HCT116 (cell line): ENCODE results near the gene NFIX. TPM values are rescaled to one million over a fixed set of nuclear protein-coding genes. Genes with fewer than 3 reads are reported as not detected.

ENCODE experiments used
- ATAC-seq: fragments of 200-7000 bp; cut with Tn5 transposase; 2 replicates; pipeline ENCODE4 v1.9.1; 2020; ENCODE audit warnings: mild to moderate bottlenecking, moderate library complexity
- BruUV-seq: library from RNA; stranded (reverse); fragments of 400-500 nt; replicated peaks from 2 replicates; lab custom pipeline; 2021; lab: Mats Ljungman, UMichigan
- CTCF ChIA-PET: fragments of 300-600 bp; sonication (Branson Sonifier 250); formaldehyde crosslinking; loops from one replicate; lab custom pipeline; 2021; ENCODE audit warnings: antibody characterized with exemption; lab: Charles Lee
- POLR2A ChIA-PET: fragments of 300-600, 350-600 bp; sonication (Branson Sonifier 250); formaldehyde crosslinking; loops from one replicate; lab custom pipeline; 2021; ENCODE audit warnings: antibody characterized with exemption; lab: Charles Lee
- RAD21 ChIA-PET, 2 experiments: fragments of 300-600 bp; sonication (Branson Sonifier 250); formaldehyde crosslinking; loops; one replicate each; lab custom pipeline; 2023; ENCODE audit warnings: low total read pairs in 2 of 2; ENCODE audit not compliant: uncharacterized antibody in 2 of 2, unreplicated experiment in 2 of 2, low non-redundant PET in 1 of 2; lab: Charles Lee
- DNase-seq: peaks from one replicate; pipeline ENCODE4 v3.0.0-alpha.2; 2010; ENCODE audit warnings: low read depth, low spot score
- H2AFZ ChIP-seq: fragments of 200-600 bp; shearing (Covaris generic), sonication (generic); 2 replicates; pipeline ENCODE4 v1.6.1; 2017; ENCODE audit warnings: low read depth, mixed run types, mixed read lengths, antibody characterized with exemption, low read length; ENCODE audit not compliant: poor library complexity, severe bottlenecking
- H3K27ac ChIP-seq: 2 replicates; pipeline ENCODE4 v1.5.1; 2012; ENCODE audit warnings: low read depth, low read length
- H3K27me3 ChIP-seq: fragments of 200-600 bp; sonication (generic); 2 replicates; pipeline ENCODE4 v1.6.1; 2016; ENCODE audit warnings: mixed run types, low read length, mixed read lengths; ENCODE audit not compliant: insufficient read depth
- H3K36me3 ChIP-seq, 2 experiments: fragments of 200-500 bp in 1 of 2; fragments of 200-600 bp in 1 of 2; sonication (Bioruptor generic) in 1 of 2; sonication (generic) in 1 of 2; 2 replicates each; pipeline versions ENCODE4 v1.5.1 to v1.6.1; 2014 to 2016; ENCODE audit warnings: low read length in 2 of 2, inconsistent platforms in 1 of 2, mixed read lengths in 1 of 2, mixed run types in 1 of 2; ENCODE audit not compliant: insufficient read depth in 2 of 2, control insufficient read depth in 1 of 2
- H3K4me1 ChIP-seq, 2 experiments: fragments of 200-600 bp in 1 of 2; sonication (generic) in 1 of 2; 2 replicates each; pipeline versions ENCODE4 v1.5.1 to v1.6.1; 2012 to 2017; ENCODE audit warnings: low read length in 2 of 2, inconsistent platforms in 1 of 2, mild to moderate bottlenecking in 1 of 2, mixed read lengths in 1 of 2, mixed run types in 1 of 2, moderate library complexity in 1 of 2; ENCODE audit not compliant: insufficient read depth in 2 of 2, control insufficient read depth in 1 of 2
- H3K4me2 ChIP-seq: fragments of 200-600 bp; sonication (generic); 2 replicates; pipeline ENCODE4 v1.6.1; 2017; ENCODE audit warnings: mixed run types, low read length, mixed read lengths
- H3K4me3 ChIP-seq, 2 experiments: fragments of 200-600 bp in 1 of 2; sonication (generic) in 1 of 2; replicated peaks in 1 of 2; 2 replicates each; pipeline ENCODE4 v1.5.1; 2011 to 2016; ENCODE audit warnings: low read length in 2 of 2, control low read depth in 1 of 2, low read depth in 1 of 2, mild to moderate bottlenecking in 1 of 2, mixed read lengths in 1 of 2, mixed run types in 1 of 2
- H3K79me2 ChIP-seq: fragments of 200-600 bp; sonication (generic); 2 replicates; pipeline ENCODE4 v1.6.1; 2017; ENCODE audit warnings: mild to moderate bottlenecking, mixed run types, low read length, moderate library complexity, mixed read lengths; ENCODE audit not compliant: insufficient read depth
- H3K9ac ChIP-seq: fragments of 200-600 bp; sonication (generic); 2 replicates; pipeline ENCODE4 v1.6.1; 2016; ENCODE audit warnings: low read length, mixed read lengths
- H3K9me2 ChIP-seq: fragments of 200-600 bp; sonication (generic), shearing (Covaris generic); 2 replicates; pipeline ENCODE4 v1.6.1; 2017; ENCODE audit warnings: mixed run types, mild to moderate bottlenecking, moderate library complexity; ENCODE audit not compliant: insufficient read depth
- H3K9me3 ChIP-seq, 2 experiments: fragments of 200-500 bp in 1 of 2; fragments of 200-600 bp in 1 of 2; sonication (Bioruptor generic) in 1 of 2; sonication (generic) in 1 of 2; 2 replicates each; pipeline ENCODE4 v1.6.1; 2014 to 2017; ENCODE audit warnings: low read length in 2 of 2, mixed read lengths in 2 of 2, inconsistent platforms in 1 of 2, low read depth in 1 of 2, mild to moderate bottlenecking in 1 of 2, mixed run types in 1 of 2, moderate library complexity in 1 of 2; ENCODE audit not compliant: control insufficient read depth in 1 of 2, insufficient read depth in 1 of 2
- H4K20me1 ChIP-seq: fragments of 200-600 bp; sonication (generic), shearing (Covaris generic); 2 replicates; pipeline ENCODE4 v1.6.1; 2017; ENCODE audit warnings: mixed run types, mild to moderate bottlenecking, moderate library complexity; ENCODE audit not compliant: insufficient read depth
- JUND ChIP-seq: IDR thresholded peaks from 2 replicates; pipeline ENCODE4 v1.6.1; 2012
- SIN3A ChIP-seq: IDR thresholded peaks from 2 replicates; pipeline ENCODE4 v1.6.1; 2012; ENCODE audit warnings: low read depth
- intact Hi-C: fragments of 100-400 bp; cut with micrococcal nuclease; formaldehyde crosslinking; loops from 2 replicates; pipeline ENCODE4 v1.10.0; 2022
- total RNA-seq: library from RNA; stranded (reverse); gene quantifications from one replicate; pipeline ENCODE4 v1.2.1, GENCODE V29; 2021; ENCODE audit not compliant: unreplicated experiment
- TF ChIP-seq, protein P1 (sequence below): IDR thresholded peaks from 2 replicates; pipeline ENCODE4 v1.6.1; 2012; ENCODE audit warnings: low read depth

Gene NFIX
- total RNA-seq, 1 experiment from 2014 or later, result 34.8 TPM

DNA sequence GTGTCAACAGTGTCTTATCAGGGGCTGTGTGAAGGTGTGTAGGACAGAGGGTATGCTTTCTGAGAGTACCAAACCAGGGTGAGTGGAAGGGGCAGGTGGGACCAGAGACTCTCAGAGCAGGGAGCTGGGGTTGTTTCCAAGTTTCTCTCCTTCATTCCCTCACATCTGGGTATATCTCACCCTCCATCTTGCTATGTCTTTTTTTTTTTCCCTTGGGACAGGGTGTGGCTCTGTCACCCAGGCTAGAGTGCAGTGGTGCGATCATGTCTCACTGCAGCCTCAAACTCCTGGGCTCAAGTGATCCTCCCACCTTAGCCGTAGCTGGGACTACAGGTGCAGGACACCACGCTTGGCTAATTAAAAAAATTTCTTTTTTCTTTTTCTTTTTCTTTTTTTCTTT, 15.3 kb upstream of the NFIX start (continued):
- TF ChIP-seq, protein P1, sequence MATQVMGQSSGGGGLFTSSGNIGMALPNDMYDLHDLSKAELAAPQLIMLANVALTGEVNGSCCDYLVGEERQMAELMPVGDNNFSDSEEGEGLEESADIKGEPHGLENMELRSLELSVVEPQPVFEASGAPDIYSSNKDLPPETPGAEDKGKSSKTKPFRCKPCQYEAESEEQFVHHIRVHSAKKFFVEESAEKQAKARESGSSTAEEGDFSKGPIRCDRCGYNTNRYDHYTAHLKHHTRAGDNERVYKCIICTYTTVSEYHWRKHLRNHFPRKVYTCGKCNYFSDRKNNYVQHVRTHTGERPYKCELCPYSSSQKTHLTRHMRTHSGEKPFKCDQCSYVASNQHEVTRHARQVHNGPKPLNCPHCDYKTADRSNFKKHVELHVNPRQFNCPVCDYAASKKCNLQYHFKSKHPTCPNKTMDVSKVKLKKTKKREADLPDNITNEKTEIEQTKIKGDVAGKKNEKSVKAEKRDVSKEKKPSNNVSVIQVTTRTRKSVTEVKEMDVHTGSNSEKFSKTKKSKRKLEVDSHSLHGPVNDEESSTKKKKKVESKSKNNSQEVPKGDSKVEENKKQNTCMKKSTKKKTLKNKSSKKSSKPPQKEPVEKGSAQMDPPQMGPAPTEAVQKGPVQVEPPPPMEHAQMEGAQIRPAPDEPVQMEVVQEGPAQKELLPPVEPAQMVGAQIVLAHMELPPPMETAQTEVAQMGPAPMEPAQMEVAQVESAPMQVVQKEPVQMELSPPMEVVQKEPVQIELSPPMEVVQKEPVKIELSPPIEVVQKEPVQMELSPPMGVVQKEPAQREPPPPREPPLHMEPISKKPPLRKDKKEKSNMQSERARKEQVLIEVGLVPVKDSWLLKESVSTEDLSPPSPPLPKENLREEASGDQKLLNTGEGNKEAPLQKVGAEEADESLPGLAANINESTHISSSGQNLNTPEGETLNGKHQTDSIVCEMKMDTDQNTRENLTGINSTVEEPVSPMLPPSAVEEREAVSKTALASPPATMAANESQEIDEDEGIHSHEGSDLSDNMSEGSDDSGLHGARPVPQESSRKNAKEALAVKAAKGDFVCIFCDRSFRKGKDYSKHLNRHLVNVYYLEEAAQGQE, result no peak

DNA sequence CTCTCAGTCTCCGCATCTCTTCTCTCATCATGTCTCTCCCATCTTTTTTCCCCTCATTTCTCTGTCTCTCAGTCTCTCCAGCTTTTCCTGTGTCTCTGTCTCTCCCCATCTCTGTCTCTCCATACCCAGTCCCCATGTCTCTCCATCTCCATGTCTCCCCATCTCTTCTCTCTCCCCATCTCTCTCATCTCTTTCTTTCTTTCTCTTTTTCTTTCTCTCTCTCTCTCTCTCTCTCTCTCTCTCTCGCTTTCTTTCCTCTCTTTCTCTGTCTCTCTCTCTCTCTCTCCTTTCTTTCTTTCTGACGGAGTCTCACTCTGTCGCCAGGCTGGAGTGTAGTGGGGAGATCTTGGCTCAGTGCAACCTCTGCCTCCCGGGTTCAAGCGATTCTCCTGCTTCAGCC, 12.6 kb upstream of the NFIX start:
- intact Hi-C loops, result loop anchor here (1.0 kb wide), 3 partner anchors 52 to 112 kb away; no protein-coding TSS in a partner anchor
- ATAC-seq, result no peak
- no TSS peak for BruUV-seq
- H3K27ac ChIP-seq, result no peak overlapping the region
- no peak overlapping the region for H3K4me3 ChIP-seq
- DNase-seq, result no peak
- no peak overlapping the region for H3K4me2 ChIP-seq
- no peak overlapping the region for H3K9ac ChIP-seq
- H2AFZ ChIP-seq, result no peak overlapping the region
- no peaks in the 10 kb centered on the region for H3K27me3 ChIP-seq
- RAD21 ChIA-PET, result no interaction called here
- CTCF ChIA-PET, result interaction anchor here (1.5 to 8.0 kb wide), 3 partner anchors 75 to 111 kb away, joined by 3 to 94 read pairs (median 27); no protein-coding TSS in a partner anchor
- POLR2A ChIA-PET, result interaction anchor here (1.0 kb wide), 1 partner anchor 112 kb away, joined by 3 read pairs; no protein-coding TSS in a partner anchor
- no peaks in the 10 kb centered on the region for H4K20me1 ChIP-seq
- H3K9me2 ChIP-seq, result no peaks in the 10 kb centered on the region
- no peaks in the 10 kb centered on the region for H3K36me3 ChIP-seq
- TF ChIP-seq JUND, result no peak
- TF ChIP-seq SIN3A, result no peak
- H3K9me3 ChIP-seq, result no peaks in the 10 kb centered on the region
- peaks cover 21 to 33% of the 10 kb centered on the region in 2 experiments; a peak in 3 of 4 replicates for H3K4me1 ChIP-seq
- no peaks in the 10 kb centered on the region for H3K79me2 ChIP-seq
